Gastroesophageal sphincter (tissue), 4 donors: ENCODE measurements around the gene UPK2. TPM values are rescaled to one million over a fixed set of nuclear protein-coding genes. Genes with fewer than 3 reads are reported as not detected.

Experiments
- ATAC-seq: fragments of 150-250 bp; one replicate; pipeline ENCODE4 v1.9.1; 2016; ENCODE audit warnings: mild to moderate bottlenecking, moderate library complexity
- H3K27ac ChIP-seq, 4 donors: fragments of 200-600 bp; sonication (generic) in 3 of 4; 1 replicate in 3 of 4; 2 replicates in 1 of 4; pipeline ENCODE4 v1.5.1; 2016 to 2019
- H3K27me3 ChIP-seq: fragments of 200-600 bp; sonication (generic); one replicate; pipeline ENCODE4 v1.5.1; 2019
- H3K36me3 ChIP-seq, 2 donors: fragments of 200-600 bp; sonication (generic); one replicate each; pipeline ENCODE4 v1.5.1; 2019; ENCODE audit warnings: control low read depth in 1 of 2
- H3K4me1 ChIP-seq, 3 donors: fragments of 200-600 bp; sonication (generic); 1 replicate in 2 of 3; 2 replicates in 1 of 3; pipeline ENCODE4 v1.5.1; 2016 to 2019; ENCODE audit warnings: control low read depth in 2 of 3
- H3K4me3 ChIP-seq, 2 donors: fragments of 200-600 bp; sonication (generic); one replicate each; pipeline ENCODE4 v1.5.1; 2019; ENCODE audit warnings: mild to moderate bottlenecking in 1 of 2, moderate library complexity in 1 of 2
- H3K9me3 ChIP-seq, 3 donors: fragments of 200-600 bp; sonication (generic); one replicate each; pipeline ENCODE4 v1.5.1; 2017 to 2019; ENCODE audit warnings: control low read depth in 2 of 3
- EP300 ChIP-seq: sonication (generic); formaldehyde crosslinking; IDR thresholded peaks from one replicate; pipeline ENCODE4 v1.6.1; 2017; ENCODE audit warnings: antibody characterized with exemption, mild to moderate bottlenecking
- POLR2A ChIP-seq, 2 donors: fragments of 450-650 bp; IDR thresholded peaks; one replicate each; pipeline ENCODE4 v1.6.1; 2017; ENCODE audit warnings: antibody characterized with exemption in 2 of 2, mild to moderate bottlenecking in 2 of 2, moderate library complexity in 1 of 2
- POLR2AphosphoS5 ChIP-seq: sonication (generic); formaldehyde crosslinking; IDR thresholded peaks from one replicate; pipeline ENCODE4 v1.6.1; 2017; ENCODE audit warnings: antibody characterized with exemption
- whole genome bisulfite sequencing, 2 donors: methylation state at CpG; one replicate each; pipeline ENCODE4 v1.1.5; 2018; ENCODE audit warnings: low coverage in 1 of 2; 5-methylcytosine and 5-hydroxymethylcytosine counted together
- total RNA-seq, 4 donors: library from RNA; depleted of rRNA; stranded (reverse); fragments of >200 nt; gene quantifications; one replicate each; pipeline ENCODE4 v1.1.0, GENCODE V29; 2016
- TF ChIP-seq, protein P1 (sequence below), 4 experiments: fragments of 200-600 bp in 2 of 4; fragments of 450-650 bp in 2 of 4; sonication (generic) in 1 of 4; IDR thresholded peaks; one replicate each; pipeline ENCODE4 v1.5.1; 2017 to 2019; ENCODE audit warnings: antibody characterized with exemption in 4 of 4, mild to moderate bottlenecking in 2 of 4, moderate library complexity in 2 of 4

Gene UPK2
- total RNA-seq, 4 donors from 2014 or later, result not detected

DNA sequence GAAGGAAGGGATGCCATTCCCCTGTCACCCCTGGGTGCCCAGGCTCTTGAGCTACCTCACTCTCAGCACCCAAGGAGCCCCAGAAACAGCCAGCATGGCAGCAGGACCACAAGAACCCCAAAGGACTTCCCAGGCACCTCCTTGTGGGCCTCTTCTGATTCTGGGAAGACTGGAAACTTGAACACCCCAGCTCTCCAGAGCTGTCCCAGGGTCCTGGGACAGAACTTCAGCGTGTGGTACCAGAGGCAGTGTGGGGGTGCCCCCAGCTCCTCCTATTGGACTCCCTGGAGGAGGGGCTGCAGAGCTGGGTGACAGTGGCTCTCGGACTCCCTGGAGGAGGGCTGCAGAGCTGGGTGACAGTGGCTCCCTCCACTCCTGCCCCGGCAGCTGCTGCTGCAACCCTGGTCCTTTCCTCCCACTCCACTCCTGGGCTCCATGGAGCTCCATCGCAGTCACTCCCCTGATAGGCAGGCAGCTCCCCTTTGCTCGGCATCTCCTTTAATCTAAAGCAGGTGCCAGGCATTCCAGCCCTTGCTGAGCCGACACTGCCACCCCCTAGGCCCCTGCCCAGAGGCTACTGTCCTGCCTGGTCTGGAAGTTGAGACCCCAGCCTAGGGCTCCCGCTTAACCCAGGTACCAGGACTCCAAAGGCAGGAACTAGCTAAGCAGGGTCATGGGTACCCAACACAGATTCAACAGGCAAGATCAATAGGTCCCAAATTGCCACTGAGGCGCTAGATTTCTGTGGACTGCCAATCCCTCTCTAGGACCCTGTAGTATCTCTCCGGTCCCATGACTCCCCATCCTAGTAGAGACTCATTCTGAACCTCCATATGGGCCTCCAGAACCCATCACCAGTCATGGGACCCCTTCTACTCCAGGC, 33.1 kb upstream of the UPK2 start:
- TF ChIP-seq, protein P1, sequence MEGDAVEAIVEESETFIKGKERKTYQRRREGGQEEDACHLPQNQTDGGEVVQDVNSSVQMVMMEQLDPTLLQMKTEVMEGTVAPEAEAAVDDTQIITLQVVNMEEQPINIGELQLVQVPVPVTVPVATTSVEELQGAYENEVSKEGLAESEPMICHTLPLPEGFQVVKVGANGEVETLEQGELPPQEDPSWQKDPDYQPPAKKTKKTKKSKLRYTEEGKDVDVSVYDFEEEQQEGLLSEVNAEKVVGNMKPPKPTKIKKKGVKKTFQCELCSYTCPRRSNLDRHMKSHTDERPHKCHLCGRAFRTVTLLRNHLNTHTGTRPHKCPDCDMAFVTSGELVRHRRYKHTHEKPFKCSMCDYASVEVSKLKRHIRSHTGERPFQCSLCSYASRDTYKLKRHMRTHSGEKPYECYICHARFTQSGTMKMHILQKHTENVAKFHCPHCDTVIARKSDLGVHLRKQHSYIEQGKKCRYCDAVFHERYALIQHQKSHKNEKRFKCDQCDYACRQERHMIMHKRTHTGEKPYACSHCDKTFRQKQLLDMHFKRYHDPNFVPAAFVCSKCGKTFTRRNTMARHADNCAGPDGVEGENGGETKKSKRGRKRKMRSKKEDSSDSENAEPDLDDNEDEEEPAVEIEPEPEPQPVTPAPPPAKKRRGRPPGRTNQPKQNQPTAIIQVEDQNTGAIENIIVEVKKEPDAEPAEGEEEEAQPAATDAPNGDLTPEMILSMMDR (IDR thresholded peaks at IDR 0.05), result no peak
- TF ChIP-seq EP300 (no peak), POLR2AphosphoS5 (no peak), POLR2A (IDR thresholded peaks at IDR 0.05) (no peak)
- peak overlapping the region; percentile 88 to 94 for H3K4me3 ChIP-seq
- peak overlapping the region; percentile 90 to 98 (median 95) for H3K27ac ChIP-seq
- no peaks in the 10 kb centered on the region for H3K27me3 ChIP-seq
- H3K4me1 ChIP-seq, result peaks cover 3 to 86% (median 52%) of the 10 kb centered on the region in 3 donors
- ATAC-seq, result no peak
- H3K36me3 ChIP-seq, result no peaks in the 10 kb centered on the region
- H3K9me3 ChIP-seq, result no peaks in the 10 kb centered on the region
- 14 to 20% methylated on average over 1 of the region's 9 CpGs for WGBS, 2 donors

DNA sequence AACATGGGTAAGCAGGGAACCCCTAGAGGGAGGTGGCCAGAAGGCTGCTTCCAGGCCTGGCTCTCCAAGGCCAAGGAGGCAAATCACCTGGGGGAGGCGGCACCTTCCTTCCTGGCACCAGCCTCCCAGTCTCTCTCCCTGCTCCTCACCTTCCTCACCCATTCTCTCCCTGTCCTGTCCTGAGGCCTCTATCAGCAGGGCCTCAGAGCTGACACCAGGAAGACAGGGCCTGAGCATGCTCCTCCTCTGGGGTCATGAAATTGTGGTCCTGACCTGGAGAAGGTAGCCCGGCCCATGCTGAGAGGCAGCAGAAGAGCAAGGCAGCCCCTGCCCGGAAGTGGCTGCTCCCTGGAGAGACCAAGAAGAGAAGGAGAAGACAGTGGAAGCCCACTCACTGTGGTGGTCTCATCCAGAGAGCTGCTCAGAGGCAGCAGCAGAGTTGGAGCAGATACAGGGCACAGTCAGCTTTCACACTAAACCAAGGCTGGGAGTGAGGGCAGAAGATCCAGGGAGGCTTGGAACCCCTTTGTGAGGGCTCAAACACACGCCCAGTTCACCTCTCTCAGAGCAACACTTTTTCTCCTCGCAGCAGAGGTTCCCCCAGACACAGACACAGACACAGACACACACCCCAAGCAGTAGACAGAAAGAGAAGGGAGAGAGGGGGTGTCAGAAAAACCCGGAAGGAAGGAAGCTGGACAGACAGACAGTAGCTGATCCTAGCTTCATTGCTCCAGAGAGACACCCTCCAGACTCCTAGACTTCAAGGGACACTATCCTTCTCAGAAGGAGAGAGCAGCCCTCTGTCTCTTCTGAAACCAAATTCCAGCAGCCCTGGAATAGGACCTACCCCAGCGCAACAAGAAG, 32.1 kb upstream of the UPK2 start:
- H3K4me3 ChIP-seq, result peak overlapping the region; percentile 88 to 94
- H3K27me3 ChIP-seq, result no peaks in the 10 kb centered on the region
- 0% methylated on average over 1 of the region's 7 CpGs; no CpG with 5 or more reads in 1 of the 2 donors for WGBS, 2 donors
- no peaks in the 10 kb centered on the region for H3K36me3 ChIP-seq
- no peaks in the 10 kb centered on the region for H3K9me3 ChIP-seq
- H3K4me1 ChIP-seq, result peaks cover 3 to 86% (median 51%) of the 10 kb centered on the region in 3 donors
- ATAC-seq, result no peak
- TF ChIP-seq POLR2A (IDR thresholded peaks at IDR 0.05), result no peak
- TF ChIP-seq, protein P1 (IDR thresholded peaks at IDR 0.05), result no peak
- TF ChIP-seq EP300, result no peak
- peak overlapping the region; percentile 90 to 98 (median 95) for H3K27ac ChIP-seq

DNA sequence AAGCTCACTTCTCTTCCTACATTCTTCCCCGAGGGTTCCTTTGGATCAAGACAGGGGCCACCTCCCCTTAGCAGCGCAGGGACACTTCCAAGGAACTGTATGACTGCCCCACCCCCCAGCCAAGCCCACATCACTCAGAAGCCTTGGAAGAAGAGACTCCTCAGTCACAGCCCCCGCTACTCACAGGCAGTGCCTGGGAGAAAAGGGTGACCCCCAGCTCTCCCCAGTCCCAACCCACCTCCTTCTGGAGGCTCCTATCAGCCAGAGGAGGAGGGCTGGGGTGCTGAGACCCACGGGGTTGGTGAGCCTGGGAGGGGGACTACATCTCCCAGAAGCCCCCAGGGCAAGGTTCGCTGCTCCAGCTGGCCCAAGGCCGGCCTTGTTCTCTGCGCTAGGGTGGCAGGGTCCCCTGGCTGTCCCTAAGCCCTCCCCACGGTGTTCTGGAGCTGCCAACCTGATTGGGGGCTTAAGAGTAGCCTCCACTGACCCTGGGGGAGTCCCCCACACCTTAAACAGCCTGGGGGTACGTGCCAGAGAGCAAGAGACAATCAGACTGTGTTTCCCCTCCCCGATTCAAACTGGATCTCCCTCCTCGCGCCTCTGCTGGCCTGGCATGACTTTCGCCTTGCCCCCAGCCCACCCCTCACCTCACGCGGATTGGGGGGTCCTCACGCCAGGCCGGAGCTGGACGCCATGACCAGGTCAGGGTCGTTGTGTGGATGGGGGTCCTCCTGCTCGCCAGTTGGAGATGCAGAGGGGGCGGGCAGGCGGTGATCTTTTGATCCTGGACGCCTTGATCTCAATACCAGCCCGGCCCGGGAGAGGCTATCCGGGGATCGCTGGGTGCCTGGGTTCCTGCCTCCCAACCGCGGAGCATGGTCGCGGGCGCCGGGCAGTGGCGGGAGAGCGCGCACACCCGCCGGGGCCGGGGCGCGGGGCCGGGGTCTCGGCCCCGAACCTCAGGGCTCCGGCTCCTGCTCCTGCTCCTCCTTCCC, 31.2 kb upstream of the UPK2 start:
- ATAC-seq, result no peak
- Histone ChIP-seq H3K27me3 (no peaks in the 10 kb centered on the region), H3K9me3 (no peaks in the 10 kb centered on the region), H3K4me1 (peaks cover 3 to 83% (median 44%) of the 10 kb centered on the region in 3 donors), H3K36me3 (no peaks in the 10 kb centered on the region), H3K4me3 (peak overlapping the region; percentile 88 to 94), H3K27ac (peak overlapping the region; percentile 90 to 98 (median 95))
- TF ChIP-seq, protein P1 (IDR thresholded peaks at IDR 0.05), result no peak
- TF ChIP-seq EP300, result no peak
- 0% methylated on average over 1 to 19 of the region's 45 CpGs for WGBS, 2 donors

DNA sequence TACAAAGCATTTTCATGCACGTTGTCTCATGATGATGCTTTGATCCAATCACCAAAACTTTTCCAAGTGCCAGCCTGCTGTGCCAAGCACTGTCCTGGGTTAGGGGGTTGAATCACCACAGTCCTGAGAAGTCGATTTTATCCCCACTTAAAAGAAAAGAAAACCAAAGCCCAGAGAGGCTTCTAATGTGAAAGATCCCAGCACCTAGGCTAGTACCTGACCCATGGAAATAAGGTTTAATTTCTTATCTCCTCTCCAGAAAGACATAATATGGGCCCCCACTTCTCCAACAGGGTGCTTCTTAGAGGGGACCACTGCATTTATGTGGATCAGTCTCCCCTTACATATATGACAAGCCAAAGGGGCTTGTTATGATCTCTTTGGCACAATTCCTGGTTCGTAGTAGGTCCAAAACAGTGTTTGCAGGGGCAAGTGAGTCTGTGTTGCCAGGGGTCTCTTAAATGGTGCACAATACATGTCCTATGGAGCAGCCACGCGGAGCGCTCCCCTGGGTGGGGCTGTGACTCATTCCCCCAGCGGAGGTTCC, 28.5 kb upstream of the UPK2 start:
- H3K9me3 ChIP-seq, result no peaks in the 10 kb centered on the region
- ATAC-seq, result no peak
- WGBS, 2 donors, result 9 to 13% methylated on average over 2 to 5 of the region's 7 CpGs
- H3K27me3 ChIP-seq, result no peaks in the 10 kb centered on the region
- TF ChIP-seq POLR2A (IDR thresholded peaks at IDR 0.05) (no peak), EP300 (no peak), POLR2AphosphoS5 (no peak)
- TF ChIP-seq, protein P1 (IDR thresholded peaks at IDR 0.05), result no peak
- no peaks in the 10 kb centered on the region for H3K36me3 ChIP-seq
- H3K4me3 ChIP-seq, result peak overlapping the region in 1 of 2 donors; percentile 86
- H3K27ac ChIP-seq, result peak overlapping the region; percentile 59 to 98 (median 95)
- H3K4me1 ChIP-seq, result peaks cover 0 to 68% (median 25%) of the 10 kb centered on the region in 3 donors
